Ectodermal cell (in vitro differentiated cells): ENCODE data around the gene TEX9.

ENCODE experiments used
- H3K27ac ChIP-seq: 2 replicates; pipeline ENCODE4 v1.7.0; 2013; ENCODE audit warnings: mild to moderate bottlenecking, low read depth, low read length; ENCODE audit not compliant: insufficient read depth, poor library complexity, severe bottlenecking
- H3K27me3 ChIP-seq: 2 replicates; pipeline ENCODE4 v1.7.0; 2013; ENCODE audit warnings: mild to moderate bottlenecking, low read length; ENCODE audit not compliant: insufficient read depth, control insufficient read depth, poor library complexity, severe bottlenecking
- H3K36me3 ChIP-seq: one replicate; pipeline ENCODE4 v1.7.0; 2013; ENCODE audit warnings: low read length; ENCODE audit not compliant: control insufficient read depth, insufficient read depth
- H3K4me1 ChIP-seq: one replicate; pipeline ENCODE4 v1.7.0; 2013; ENCODE audit warnings: low read length; ENCODE audit not compliant: control insufficient read depth, insufficient read depth
- H3K4me3 ChIP-seq: 2 replicates; pipeline ENCODE4 v1.7.0; 2013; ENCODE audit warnings: low read depth, low read length, control low read depth; ENCODE audit not compliant: insufficient read depth
- H3K9me3 ChIP-seq: 2 replicates; pipeline ENCODE4 v1.7.0; 2013; ENCODE audit warnings: mild to moderate bottlenecking, low read length, moderate library complexity; ENCODE audit not compliant: control insufficient read depth
- WGBS, 2 experiments: methylation state at CpG; one replicate each; pipeline ENCODE4 v1.1.7; 2013; ENCODE audit warnings: missing lambda C conversion rate in 2 of 2; 5-methylcytosine and 5-hydroxymethylcytosine counted together

TEX9 gene

DNA sequence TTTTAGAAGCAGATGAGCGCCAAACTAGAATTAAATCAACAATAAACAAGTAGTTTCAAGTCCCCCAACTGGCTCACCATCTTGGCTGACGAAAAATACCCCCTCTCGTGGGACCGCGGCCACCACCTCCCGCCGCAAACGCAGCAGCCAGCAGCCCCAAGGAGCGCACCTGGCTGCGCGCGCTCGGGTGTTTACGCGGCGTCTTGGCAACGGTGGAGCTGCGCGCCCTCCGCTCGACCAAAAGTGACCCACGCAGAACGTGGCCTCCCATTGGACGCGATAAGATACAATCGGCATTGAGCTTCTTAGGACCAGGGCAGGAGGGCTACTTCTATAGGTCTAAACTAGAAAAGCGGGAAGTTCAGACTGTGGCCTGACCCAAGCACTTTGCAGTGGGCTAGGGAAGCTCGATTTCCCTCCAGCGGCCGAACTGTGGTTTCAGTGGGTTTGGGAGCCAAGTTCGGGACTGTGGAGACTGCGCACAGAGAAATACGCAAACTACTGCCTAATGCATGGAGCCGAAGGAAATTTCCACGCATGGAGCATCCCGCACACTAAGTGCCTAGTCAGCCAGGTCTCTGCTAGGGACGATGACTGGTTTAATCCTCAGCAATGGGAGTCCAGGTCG, 99.8 kb downstream of the TEX9 start, which contains the start of gene MNS1:
MNS1 (minus strand) TSS at position 245 of the 628 bp plus-strand sequence; CDS start at position 80, 165 bp downstream.
- Histone ChIP-seq H3K4me1 (no peaks in the 10 kb centered on the region), H3K36me3 (no peaks in the 10 kb centered on the region), H3K9me3 (no peaks in the 10 kb centered on the region), H3K4me3 (peak within 1 kb of the TSS; percentile 38), H3K27me3 (peaks cover 12% of the 10 kb centered on the region), H3K27ac (no peak within 1 kb of the TSS)
- 30 to 31% methylated on average over 38 of the region's 38 CpGs for WGBS, 2 experiments

DNA sequence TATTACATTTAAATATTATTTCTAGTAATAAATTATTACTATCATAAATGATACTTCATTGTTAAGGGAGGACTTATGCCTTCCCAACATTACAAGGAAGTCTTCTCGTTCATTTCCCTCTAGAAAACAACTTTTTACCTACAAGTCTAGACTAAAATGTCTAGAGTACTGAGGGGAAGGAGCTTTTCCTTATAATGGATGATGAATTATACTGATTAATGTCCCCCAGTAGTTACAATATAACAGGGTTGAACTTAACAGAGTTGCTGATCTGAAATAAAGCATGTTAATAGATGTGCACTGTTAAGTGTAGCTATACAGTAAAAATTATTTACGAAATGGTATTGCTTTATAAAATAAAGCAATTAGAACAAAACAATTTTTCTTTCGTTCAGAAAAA, 102.4 kb downstream of the TEX9 start:
- Histone ChIP-seq H3K27ac (no peak overlapping the region), H3K27me3 (peaks cover 12% of the 10 kb centered on the region), H3K9me3 (no peaks in the 10 kb centered on the region), H3K4me1 (no peaks in the 10 kb centered on the region), H3K4me3 (no peak overlapping the region), H3K36me3 (no peaks in the 10 kb centered on the region)
- 88% methylated on average over 2 to 3 of the region's 3 CpGs for WGBS, 2 experiments

DNA sequence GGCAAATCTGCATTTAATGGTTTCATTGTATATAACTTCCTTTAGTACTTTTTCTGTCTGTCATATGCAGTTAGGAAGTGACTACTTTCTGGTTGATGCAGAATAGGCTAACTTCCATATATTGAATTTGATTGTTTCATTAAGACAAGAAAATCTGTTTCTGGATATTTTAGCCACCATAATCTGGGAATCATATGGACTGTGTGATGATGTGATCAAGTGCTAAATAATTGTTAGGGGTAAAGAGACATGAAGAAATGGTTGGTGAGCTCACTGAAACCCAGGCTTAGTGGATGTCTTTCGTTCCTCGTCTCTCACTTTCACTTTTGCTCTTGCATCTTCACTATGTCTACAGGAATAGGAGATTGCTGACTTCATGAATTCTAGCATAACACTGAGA, 103.2 kb downstream of the TEX9 start:
- Histone ChIP-seq H3K27ac (no peak overlapping the region), H3K27me3 (peaks cover 12% of the 10 kb centered on the region), H3K9me3 (no peaks in the 10 kb centered on the region), H3K36me3 (no peaks in the 10 kb centered on the region), H3K4me3 (no peak overlapping the region), H3K4me1 (no peaks in the 10 kb centered on the region)
- WGBS, 2 experiments: 89 to 100% methylated on average over 2 of the region's 2 CpGs

DNA sequence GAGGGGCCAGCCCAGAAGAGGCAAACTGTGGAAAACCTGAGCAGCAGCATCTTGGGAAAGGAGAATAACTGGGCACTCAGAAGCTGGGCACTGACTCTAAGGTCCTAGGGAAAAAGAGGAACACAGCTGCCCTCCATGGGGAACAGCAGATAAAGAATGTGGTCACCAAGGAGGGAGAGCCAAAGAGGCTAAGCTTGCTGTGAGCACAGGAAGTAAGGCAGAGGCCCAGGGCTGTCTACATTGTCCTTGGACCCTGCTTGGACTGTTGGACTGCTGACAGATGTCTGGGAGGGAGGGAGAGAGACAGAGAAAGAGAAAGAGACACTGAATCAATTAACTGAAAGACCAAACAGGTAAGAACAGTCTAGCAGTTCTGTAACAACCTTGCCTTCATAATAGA, 104.3 kb downstream of the TEX9 start:
- H3K4me3 ChIP-seq: no peak overlapping the region

DNA sequence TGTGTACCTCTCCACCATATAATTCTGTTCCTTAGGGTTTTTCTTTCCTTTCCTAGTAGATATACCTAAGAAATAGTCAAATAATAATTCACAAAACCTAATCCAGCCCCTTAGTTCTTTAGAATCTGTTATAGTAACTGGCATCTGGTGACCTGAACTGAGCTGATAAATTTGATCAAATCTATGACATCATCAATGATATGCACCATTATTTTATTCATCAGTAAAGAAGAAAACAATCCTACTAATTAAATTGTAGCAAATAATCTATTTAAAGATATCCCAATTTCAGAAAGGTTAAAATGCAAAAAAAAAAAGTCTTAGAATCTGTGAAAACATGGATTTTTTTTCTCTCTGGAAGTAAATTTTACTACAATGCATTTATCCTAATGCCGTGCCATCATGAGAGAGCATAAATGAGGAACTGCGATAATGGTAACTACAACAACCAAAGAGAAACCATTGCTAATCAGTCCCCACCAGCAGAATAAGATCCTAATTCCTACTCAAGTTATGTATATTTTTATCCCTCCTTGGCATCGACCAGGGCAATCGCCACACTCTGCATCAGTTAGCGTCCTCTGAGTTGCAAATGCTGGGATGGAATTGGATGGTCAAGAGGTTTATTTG, 106.3 kb downstream of the TEX9 start:
- no peaks in the 10 kb centered on the region for H3K27me3 ChIP-seq
- H3K36me3 ChIP-seq: no peaks in the 10 kb centered on the region
- H3K27ac ChIP-seq: no peak overlapping the region
- no peaks in the 10 kb centered on the region for H3K4me1 ChIP-seq
- WGBS, 2 experiments: 91 to 97% methylated on average over 4 to 5 of the region's 5 CpGs
- H3K9me3 ChIP-seq: no peaks in the 10 kb centered on the region
- no peak overlapping the region for H3K4me3 ChIP-seq

More for the DNA sequence above, 104.3 kb downstream of the TEX9 start:
- peak overlapping the region; percentile 8 for H3K27ac ChIP-seq
- H3K4me1 ChIP-seq: no peaks in the 10 kb centered on the region
- peaks cover 11% of the 10 kb centered on the region for H3K27me3 ChIP-seq
- H3K36me3 ChIP-seq: no peaks in the 10 kb centered on the region
- no peaks in the 10 kb centered on the region for H3K9me3 ChIP-seq

DNA sequence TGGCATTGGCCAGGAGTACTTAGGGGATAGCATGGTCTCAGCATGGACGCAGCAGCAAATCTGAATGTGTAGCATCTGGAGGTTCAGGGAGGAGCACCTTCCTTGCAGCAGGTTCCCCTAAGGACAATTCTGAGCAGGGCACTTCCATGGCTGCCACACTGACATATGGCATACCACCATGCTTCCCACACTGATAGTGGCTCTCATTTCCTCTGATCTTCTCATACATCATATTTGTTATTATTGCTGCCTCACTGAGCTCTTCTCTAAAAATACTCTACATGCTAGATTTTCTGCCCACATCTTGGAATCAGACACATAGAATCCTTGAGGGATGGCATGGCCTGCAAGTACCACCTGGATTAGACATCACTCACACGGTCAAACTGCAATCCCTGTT, 107.1 kb downstream of the TEX9 start:
- no peaks in the 10 kb centered on the region for H3K27me3 ChIP-seq
- no peaks in the 10 kb centered on the region for H3K9me3 ChIP-seq
- WGBS, 2 experiments: 90 to 91% methylated on average over 2 of the region's 2 CpGs
- no peaks in the 10 kb centered on the region for H3K36me3 ChIP-seq
- H3K4me1 ChIP-seq: no peaks in the 10 kb centered on the region
- no peak overlapping the region for H3K27ac ChIP-seq
- no peak overlapping the region for H3K4me3 ChIP-seq

DNA sequence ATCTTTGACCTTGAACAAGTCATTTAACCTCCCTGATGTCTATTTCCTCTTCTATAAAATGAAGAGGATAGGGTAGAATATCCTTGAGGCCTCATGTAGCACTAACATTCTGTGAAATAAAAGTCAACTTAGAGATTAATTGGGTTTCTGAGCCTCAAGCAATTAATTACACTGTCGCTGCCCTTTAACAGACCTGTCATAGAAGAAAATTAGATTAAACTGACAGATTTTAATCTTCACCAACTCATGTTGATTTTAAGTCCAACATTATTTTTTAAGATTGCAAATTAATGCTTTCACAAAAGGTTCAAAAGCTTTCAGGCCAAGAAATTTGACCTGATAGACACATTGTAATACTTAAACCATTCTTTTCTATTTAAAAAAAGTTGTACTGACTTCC, 107.8 kb downstream of the TEX9 start:
- WGBS, 2 experiments: 94 to 100% methylated on average over 1 of the region's 1 CpG
- Histone ChIP-seq H3K4me3 (no peak overlapping the region), H3K4me1 (no peaks in the 10 kb centered on the region), H3K9me3 (no peaks in the 10 kb centered on the region), H3K36me3 (no peaks in the 10 kb centered on the region), H3K27ac (no peak overlapping the region), H3K27me3 (no peaks in the 10 kb centered on the region)

DNA sequence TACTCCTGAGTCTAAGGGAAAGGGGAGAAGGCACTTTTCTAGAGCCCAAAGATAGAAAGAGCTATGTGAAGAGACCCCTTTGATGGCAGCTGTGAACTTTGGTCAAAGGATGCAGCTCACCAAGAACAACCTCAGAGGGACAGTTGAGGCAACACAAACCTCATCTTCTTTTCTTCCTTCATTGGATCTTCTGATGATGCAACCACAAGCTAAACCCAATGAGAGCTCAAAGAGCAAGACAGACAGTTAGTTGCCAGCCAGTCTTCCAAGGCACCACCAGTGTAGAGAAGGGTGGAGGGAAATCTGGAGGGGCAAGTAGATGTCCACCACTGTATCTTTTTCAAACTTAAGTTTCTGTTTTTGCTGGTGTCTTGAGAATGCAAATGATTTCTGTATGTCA, 110.1 kb downstream of the TEX9 start:
- Histone ChIP-seq H3K36me3 (no peaks in the 10 kb centered on the region), H3K4me1 (no peaks in the 10 kb centered on the region), H3K9me3 (no peaks in the 10 kb centered on the region), H3K27me3 (no peaks in the 10 kb centered on the region), H3K27ac (no peak overlapping the region), H3K4me3 (no peak overlapping the region)
